Loucy (cell line): ENCODE data around the gene NAXD.

Experiments
- CTCF ChIP-seq: fragments of 200-600 bp; sonication (generic); conservative IDR thresholded peaks from 2 replicates; pipeline ENCODE4 v1.5.1; 2014; ENCODE audit warnings: mild to moderate bottlenecking, antibody characterized with exemption, low read length
- EZH2phosphoT487 ChIP-seq: fragments of 200-600 bp; IDR thresholded peaks from 2 replicates; pipeline ENCODE4 v1.6.1; 2018; ENCODE audit warnings: antibody characterized with exemption, mild to moderate bottlenecking, moderate library complexity, borderline replicate concordance

DNA sequence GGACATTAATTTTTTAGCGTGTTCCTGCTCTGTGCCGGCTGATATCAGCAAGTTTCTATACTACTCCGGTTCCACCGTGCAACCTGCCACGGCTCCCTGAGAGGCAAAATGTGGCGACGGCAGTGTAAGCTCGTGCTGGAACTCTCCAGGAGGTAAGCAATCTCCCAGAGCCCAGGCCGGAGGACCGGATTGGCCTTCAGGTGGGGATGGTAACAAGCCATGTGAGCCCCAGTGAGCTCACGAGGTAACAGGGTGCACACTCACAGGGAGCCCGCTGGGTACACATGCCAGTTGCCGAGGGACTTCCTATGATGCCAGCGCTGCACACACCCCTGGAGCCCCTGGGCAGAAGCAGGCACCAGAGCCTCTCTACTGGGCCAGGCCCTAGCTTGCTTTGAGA, 38.5 kb downstream of the NAXD start:
- TF ChIP-seq CTCF (no peak), EZH2phosphoT487 (no peak)
